HEK293 (cell line): Measurements from ENCODE around the gene AIG1.

Experiments
- CTCF ChIA-PET: fragments of 350-600 bp; formaldehyde crosslinking; extraction: SDS; loops from one replicate; lab custom pipeline; 2021; ENCODE audit warnings: antibody characterized with exemption; lab: Yijun Ruan, JAX
- POLR2A ChIA-PET: fragments of 300-600 bp; formaldehyde crosslinking; extraction: SDS; loops from one replicate; lab custom pipeline; 2020; ENCODE audit warnings: antibody characterized with exemption, inconsistent platforms; lab: Yijun Ruan, JAX
- H3K27ac ChIP-seq: fragments of 200-500 bp; sonication (Bioruptor generic); 2 replicates; pipeline ENCODE4 v1.5.1; 2014; ENCODE audit warnings: low read depth, low read length, control low read depth, inconsistent platforms; ENCODE audit errors: extremely low read depth
- H3K36me3 ChIP-seq, 2 experiments: fragments of 200-500 bp in 1 of 2; sonication (Bioruptor generic) in 1 of 2; 1 replicate in 1 of 2; 2 replicates in 1 of 2; pipeline ENCODE4 v1.5.1; 2014 to 2017; ENCODE audit warnings: inconsistent platforms in 2 of 2, low read length in 2 of 2; ENCODE audit not compliant: control insufficient read depth in 2 of 2, insufficient read depth in 1 of 2
- H3K4me1 ChIP-seq: fragments of 200-500 bp; sonication (Bioruptor generic); 2 replicates; pipeline ENCODE4 v1.5.1; 2014; ENCODE audit warnings: mild to moderate bottlenecking, low read length, inconsistent platforms; ENCODE audit not compliant: control insufficient read depth, insufficient read depth
- H3K4me3 ChIP-seq: 2 replicates; pipeline ENCODE4 v1.5.1; 2011; ENCODE audit warnings: low read depth, mild to moderate bottlenecking, control low read depth, low read length, moderate library complexity
- H3K9me3 ChIP-seq: fragments of 200-500 bp; sonication (Bioruptor generic); 2 replicates; pipeline ENCODE4 v1.5.1; 2014; ENCODE audit warnings: low read depth, low read length, inconsistent platforms; ENCODE audit not compliant: control insufficient read depth, insufficient read depth
- AEBP2 ChIP-seq: fragments of 450-650 bp; formaldehyde crosslinking; IDR thresholded peaks from 2 replicates; pipeline ENCODE4 v1.5.1; 2016; ENCODE audit warnings: missing biosample characterization, missing genetic modification characterization, borderline replicate concordance
- INSM2 ChIP-seq: fragments of 450-650 bp; formaldehyde crosslinking; IDR thresholded peaks from 2 replicates; pipeline ENCODE4 v1.5.1; 2016; ENCODE audit warnings: missing biosample characterization, missing genetic modification characterization
- KLF7 ChIP-seq: fragments of 450-650 bp; formaldehyde crosslinking; IDR thresholded peaks from 2 replicates; pipeline ENCODE4 v1.5.1; 2016; ENCODE audit warnings: missing biosample characterization, missing genetic modification characterization, borderline replicate concordance
- KLF8 ChIP-seq: fragments of 450-650 bp; formaldehyde crosslinking; IDR thresholded peaks from 2 replicates; pipeline ENCODE4 v1.5.1; 2016; ENCODE audit warnings: missing biosample characterization, missing genetic modification characterization
- KLF9 ChIP-seq: fragments of 450-650 bp; formaldehyde crosslinking; IDR thresholded peaks from 2 replicates; pipeline ENCODE4 v1.5.1; 2016; ENCODE audit warnings: missing biosample characterization, missing genetic modification characterization, low read depth
- REPIN1 ChIP-seq: fragments of 450-650 bp; formaldehyde crosslinking; IDR thresholded peaks from 2 replicates; pipeline ENCODE4 v1.5.1; 2017; ENCODE audit warnings: missing biosample characterization, missing genetic modification characterization, low read depth
- YY1 ChIP-seq: fragments of 450-650 bp; formaldehyde crosslinking; IDR thresholded peaks from 2 replicates; pipeline ENCODE4 v1.5.1; 2018; ENCODE audit warnings: missing biosample characterization, missing genetic modification characterization
- YY2 ChIP-seq: fragments of 450-650 bp; formaldehyde crosslinking; IDR thresholded peaks from 2 replicates; pipeline ENCODE4 v1.5.1; 2016; ENCODE audit warnings: missing biosample characterization, missing genetic modification characterization
- ZBTB20 ChIP-seq: fragments of 450-650 bp; formaldehyde crosslinking; IDR thresholded peaks from 2 replicates; pipeline ENCODE4 v1.5.1; 2016; ENCODE audit warnings: missing biosample characterization, missing genetic modification characterization
- ZBTB7A ChIP-seq: fragments of 450-650 bp; formaldehyde crosslinking; IDR thresholded peaks from 2 replicates; pipeline ENCODE4 v1.5.1; 2016; ENCODE audit warnings: low read depth, missing biosample characterization, missing genetic modification characterization
- ZNF175 ChIP-seq: fragments of 450-650 bp; formaldehyde crosslinking; IDR thresholded peaks from 2 replicates; pipeline ENCODE4 v1.5.1; 2016; ENCODE audit warnings: missing biosample characterization, missing genetic modification characterization
- ZNF223 ChIP-seq: fragments of 450-650 bp; formaldehyde crosslinking; IDR thresholded peaks from 2 replicates; pipeline ENCODE4 v1.5.1; 2016; ENCODE audit warnings: missing biosample characterization, missing genetic modification characterization
- ZNF26 ChIP-seq: fragments of 450-650 bp; formaldehyde crosslinking; IDR thresholded peaks from 2 replicates; pipeline ENCODE4 v1.5.1; 2016; ENCODE audit warnings: missing biosample characterization, missing genetic modification characterization
- ZNF302 ChIP-seq: fragments of 450-650 bp; formaldehyde crosslinking; IDR thresholded peaks from 2 replicates; pipeline ENCODE4 v1.5.1; 2016; ENCODE audit warnings: missing biosample characterization, missing genetic modification characterization, low read depth
- ZNF335 ChIP-seq: fragments of 450-650 bp; formaldehyde crosslinking; conservative IDR thresholded peaks from 2 replicates; pipeline ENCODE4 v1.5.1; 2016; ENCODE audit warnings: missing biosample characterization, missing genetic modification characterization
- ZNF610 ChIP-seq: fragments of 450-650 bp; formaldehyde crosslinking; IDR thresholded peaks from 2 replicates; pipeline ENCODE4 v1.5.1; 2016; ENCODE audit warnings: missing biosample characterization, missing genetic modification characterization, borderline replicate concordance
- ZNF677 ChIP-seq: fragments of 450-650 bp; IDR thresholded peaks from 2 replicates; pipeline ENCODE4 v1.5.0; 2018; ENCODE audit warnings: missing biosample characterization, mild to moderate bottlenecking, missing genetic modification characterization, moderate library complexity
- ZNF777 ChIP-seq: fragments of 450-650 bp; formaldehyde crosslinking; IDR thresholded peaks from 2 replicates; pipeline ENCODE4 v1.5.1; 2017; ENCODE audit warnings: missing biosample characterization, missing genetic modification characterization, borderline replicate concordance
- ZXDB ChIP-seq: fragments of 450-650 bp; formaldehyde crosslinking; IDR thresholded peaks from 2 replicates; pipeline ENCODE4 v1.5.1; 2016; ENCODE audit warnings: missing biosample characterization, missing genetic modification characterization
- TF ChIP-seq, protein P1 (sequence below): fragments of 450-650 bp; formaldehyde crosslinking; IDR thresholded peaks from 2 replicates; pipeline ENCODE4 v1.5.1; 2016; ENCODE audit warnings: missing biosample characterization, missing genetic modification characterization, borderline replicate concordance

The AIG1 gene

DNA sequence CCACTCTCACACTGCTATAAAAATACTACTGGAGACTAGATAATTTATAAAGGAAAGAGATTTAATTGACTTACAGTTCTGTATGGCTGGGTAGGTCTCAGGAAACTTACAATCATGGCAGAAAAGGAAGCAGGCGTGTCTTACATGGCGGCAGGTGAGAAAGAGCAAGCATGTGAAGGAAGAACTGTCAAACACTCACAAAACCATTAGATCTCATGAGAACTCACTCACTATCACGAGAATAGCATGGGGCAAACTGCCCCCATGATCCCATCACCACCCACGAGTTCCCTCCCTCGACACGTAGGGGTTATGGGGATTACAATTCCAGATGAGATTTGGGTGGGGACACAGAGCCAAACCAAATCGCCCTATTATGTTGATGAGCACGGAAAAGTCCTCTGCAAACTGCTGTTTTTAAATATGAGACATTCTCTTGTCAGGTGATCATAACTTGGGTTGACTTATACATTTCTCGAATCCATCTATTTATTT lies 133.5 kb downstream of the AIG1 start:
- Histone ChIP-seq H3K9me3 (no peaks in the 10 kb centered on the region), H3K4me1 (peaks cover 5% of the 10 kb centered on the region)
- POLR2A ChIA-PET = no interaction called here
- no peak for TF ChIP-seq ZNF223 (tag by site-specific recombination)
- TF ChIP-seq, protein P1, sequence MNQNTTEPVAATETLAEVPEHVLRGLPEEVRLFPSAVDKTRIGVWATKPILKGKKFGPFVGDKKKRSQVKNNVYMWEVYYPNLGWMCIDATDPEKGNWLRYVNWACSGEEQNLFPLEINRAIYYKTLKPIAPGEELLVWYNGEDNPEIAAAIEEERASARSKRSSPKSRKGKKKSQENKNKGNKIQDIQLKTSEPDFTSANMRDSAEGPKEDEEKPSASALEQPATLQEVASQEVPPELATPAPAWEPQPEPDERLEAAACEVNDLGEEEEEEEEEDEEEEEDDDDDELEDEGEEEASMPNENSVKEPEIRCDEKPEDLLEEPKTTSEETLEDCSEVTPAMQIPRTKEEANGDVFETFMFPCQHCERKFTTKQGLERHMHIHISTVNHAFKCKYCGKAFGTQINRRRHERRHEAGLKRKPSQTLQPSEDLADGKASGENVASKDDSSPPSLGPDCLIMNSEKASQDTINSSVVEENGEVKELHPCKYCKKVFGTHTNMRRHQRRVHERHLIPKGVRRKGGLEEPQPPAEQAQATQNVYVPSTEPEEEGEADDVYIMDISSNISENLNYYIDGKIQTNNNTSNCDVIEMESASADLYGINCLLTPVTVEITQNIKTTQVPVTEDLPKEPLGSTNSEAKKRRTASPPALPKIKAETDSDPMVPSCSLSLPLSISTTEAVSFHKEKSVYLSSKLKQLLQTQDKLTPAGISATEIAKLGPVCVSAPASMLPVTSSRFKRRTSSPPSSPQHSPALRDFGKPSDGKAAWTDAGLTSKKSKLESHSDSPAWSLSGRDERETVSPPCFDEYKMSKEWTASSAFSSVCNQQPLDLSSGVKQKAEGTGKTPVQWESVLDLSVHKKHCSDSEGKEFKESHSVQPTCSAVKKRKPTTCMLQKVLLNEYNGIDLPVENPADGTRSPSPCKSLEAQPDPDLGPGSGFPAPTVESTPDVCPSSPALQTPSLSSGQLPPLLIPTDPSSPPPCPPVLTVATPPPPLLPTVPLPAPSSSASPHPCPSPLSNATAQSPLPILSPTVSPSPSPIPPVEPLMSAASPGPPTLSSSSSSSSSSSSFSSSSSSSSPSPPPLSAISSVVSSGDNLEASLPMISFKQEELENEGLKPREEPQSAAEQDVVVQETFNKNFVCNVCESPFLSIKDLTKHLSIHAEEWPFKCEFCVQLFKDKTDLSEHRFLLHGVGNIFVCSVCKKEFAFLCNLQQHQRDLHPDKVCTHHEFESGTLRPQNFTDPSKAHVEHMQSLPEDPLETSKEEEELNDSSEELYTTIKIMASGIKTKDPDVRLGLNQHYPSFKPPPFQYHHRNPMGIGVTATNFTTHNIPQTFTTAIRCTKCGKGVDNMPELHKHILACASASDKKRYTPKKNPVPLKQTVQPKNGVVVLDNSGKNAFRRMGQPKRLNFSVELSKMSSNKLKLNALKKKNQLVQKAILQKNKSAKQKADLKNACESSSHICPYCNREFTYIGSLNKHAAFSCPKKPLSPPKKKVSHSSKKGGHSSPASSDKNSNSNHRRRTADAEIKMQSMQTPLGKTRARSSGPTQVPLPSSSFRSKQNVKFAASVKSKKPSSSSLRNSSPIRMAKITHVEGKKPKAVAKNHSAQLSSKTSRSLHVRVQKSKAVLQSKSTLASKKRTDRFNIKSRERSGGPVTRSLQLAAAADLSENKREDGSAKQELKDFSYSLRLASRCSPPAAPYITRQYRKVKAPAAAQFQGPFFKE = no peak
- no peak for TF ChIP-seq INSM2 (tag by site-specific recombination)
- no peak for TF ChIP-seq ZNF777
- no peak for TF ChIP-seq YY1 (tag by site-specific recombination)
- TF ChIP-seq ZNF175 (tag by site-specific recombination) = no peak
- TF ChIP-seq REPIN1 (tag by site-specific recombination) = no peak
- TF ChIP-seq KLF7 (tag by site-specific recombination) = no peak
- TF ChIP-seq ZNF302 (tag by site-specific recombination) = no peak
- no peak for TF ChIP-seq ZNF610
- no peak for TF ChIP-seq ZNF26 (tag by site-specific recombination)
- TF ChIP-seq YY2 (tag by site-specific recombination) = no peak
- no peak for TF ChIP-seq ZNF335 (tag by site-specific recombination)
- no peak for TF ChIP-seq KLF9 (tag by site-specific recombination)
- no peak for TF ChIP-seq AEBP2
- TF ChIP-seq KLF8 = no peak
- TF ChIP-seq ZNF677 (tag by site-specific recombination) = no peak
- no peak for TF ChIP-seq ZBTB7A (tag by site-specific recombination)
- no peak for TF ChIP-seq ZBTB20 (tag by site-specific recombination)
- no peak for TF ChIP-seq ZXDB (tag by site-specific recombination)
- TF ChIP-seq, all 188 proteins: peak for 0
- Histone ChIP-seq H3K36me3 (no peaks in the 10 kb centered on the region), H3K4me3 (no peak overlapping the region), H3K27ac (no peak overlapping the region)
- CTCF ChIA-PET = interaction anchor here (0.7 to 1.3 kb wide), 2 partner anchors 15 to 501 kb away, joined by 3 to 4 read pairs; no protein-coding TSS in a partner anchor
